Activated T-helper 1 cell treated with anti-CD3 and anti-CD28 coated beads, Interleukin-2, amount 50 U/mL, for 16 hours (primary cell): ENCODE measurements around the gene EML4.
"Not testable (repeated sequence)": the region's sequence is repeated elsewhere in the genome, so short reads cannot be mapped to it uniquely, and the experiment has no call there.

Experiments
- DNase-seq, 2 donors: peaks; one replicate each; pipeline ENCODE4 v3.0.0-alpha.2; 2020; ENCODE audit warnings: low read depth in 1 of 2, low spot score in 1 of 2

The EML4 gene

DNA sequence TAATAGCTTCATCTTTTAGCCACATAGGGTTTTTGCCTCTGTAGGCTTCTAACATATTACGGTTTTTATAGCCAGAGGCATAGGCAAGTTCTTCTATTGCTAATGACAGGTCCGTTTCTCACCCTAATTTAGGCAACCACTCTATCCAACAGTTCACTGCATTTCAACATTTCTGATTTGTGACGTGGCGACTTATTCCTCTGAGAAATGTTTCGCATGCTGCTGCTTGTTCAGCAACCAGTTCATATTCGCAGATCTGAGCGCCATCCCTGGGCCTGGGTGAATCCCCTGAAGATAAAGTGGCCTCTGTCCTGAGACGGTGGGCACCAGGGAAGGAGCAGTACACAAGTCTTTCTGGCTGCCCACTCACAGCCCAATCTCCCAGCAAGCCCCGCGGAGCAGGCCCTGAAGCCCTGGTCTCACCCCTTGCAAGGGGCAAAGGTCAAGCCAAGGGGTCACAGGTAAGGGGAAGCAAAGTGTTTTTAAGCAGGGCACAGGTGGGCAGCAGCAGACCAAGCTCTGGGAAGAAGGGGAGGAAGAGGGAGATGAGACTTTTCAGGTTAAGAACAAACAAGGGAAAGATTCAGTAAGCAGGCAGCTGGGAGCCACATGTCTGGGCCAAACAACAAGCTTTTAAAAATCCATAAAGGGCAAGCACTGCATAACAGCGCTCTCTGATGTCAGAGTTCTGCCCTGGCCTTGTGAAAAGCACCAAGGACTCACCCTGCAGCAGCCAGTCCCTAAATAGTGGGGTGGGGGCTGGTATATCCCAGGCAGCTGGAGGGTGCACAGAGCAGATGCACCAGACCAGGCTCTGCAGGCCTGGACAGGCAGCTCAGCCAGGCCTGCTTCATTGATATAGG, 202.7 kb downstream of the EML4 start:
- DNase-seq, result no peak

DNA sequence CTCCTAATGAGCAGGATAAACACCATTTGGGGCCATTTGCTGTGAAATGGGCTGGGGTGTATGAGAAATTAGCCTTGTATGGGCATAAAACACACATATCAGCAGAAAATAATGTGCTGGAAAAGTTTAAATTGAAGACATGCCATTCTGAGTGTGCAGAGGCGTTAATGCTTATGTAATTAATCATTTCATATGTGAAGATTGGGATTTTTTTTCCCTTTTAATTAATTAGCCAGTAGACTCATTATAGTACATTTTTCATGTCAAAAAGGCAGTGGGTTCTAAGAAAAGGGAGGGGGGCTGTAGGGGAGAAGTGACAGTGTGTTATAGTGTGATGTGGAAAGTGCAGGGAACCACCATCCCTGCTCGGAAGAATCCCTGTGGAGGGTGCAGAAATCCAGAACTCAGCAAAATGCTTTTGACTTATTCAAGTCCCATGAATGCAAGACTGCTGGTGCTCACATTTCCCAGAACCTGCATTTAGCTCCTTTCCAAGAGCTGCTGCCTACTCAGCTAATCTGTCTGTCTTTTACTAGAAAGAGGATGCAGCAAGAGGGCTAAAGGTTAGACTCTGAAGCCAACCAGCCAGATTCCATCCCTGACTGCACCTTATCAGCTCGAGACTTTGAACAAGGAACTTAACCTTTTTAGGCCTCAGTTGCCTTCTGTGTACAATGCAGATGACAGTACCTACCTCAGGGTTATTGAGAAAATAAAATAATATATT, 203.5 kb downstream of the EML4 start:
- DNase-seq, result no peak

DNA sequence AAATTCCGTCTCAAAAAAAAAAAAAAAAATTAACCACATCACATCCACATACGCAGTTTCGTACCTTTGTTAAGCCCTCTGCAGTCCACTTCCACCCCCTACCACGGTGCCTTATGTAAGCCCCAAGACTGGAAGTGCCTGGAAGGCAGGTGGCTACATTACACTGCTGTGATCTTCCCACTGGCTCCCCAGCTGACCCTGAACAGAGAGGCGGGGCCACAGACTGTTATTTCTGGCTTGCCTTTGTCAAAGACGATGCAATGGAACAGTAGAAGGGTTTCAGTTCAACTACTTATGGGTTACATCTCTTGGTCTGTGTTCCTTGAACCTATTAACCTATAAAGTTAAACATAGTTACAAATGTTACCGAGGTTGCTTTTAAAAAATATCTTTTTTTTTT, 207.6 kb downstream of the EML4 start:
- no peak for DNase-seq

GRCh38 chr2:42378415-42378814, 209.3 kb downstream of the EML4 start:
- DNase-seq, result no peak

- not testable (repeated sequence) for DNase-seq
Measured at GRCh38 chr2:42380026-42380425, 210.9 kb downstream of the EML4 start.

- no peak for DNase-seq
Measured at GRCh38 chr2:42382144-42382543, 213.0 kb downstream of the EML4 start.
